GM19397 (cell line): Measurements from ENCODE around the gene PSMD12.
"Not testable (repeated sequence)": the region's sequence is repeated elsewhere in the genome, so short reads cannot be mapped to it uniquely, and the experiment has no call there.

Experiments used
- ATAC-seq: cut with Tn5 transposase; IDR thresholded peaks from one replicate; pipeline ENCODE4 v1.9.1; 2021; ENCODE audit warnings: mild to moderate bottlenecking, moderate library complexity; ENCODE audit not compliant: unreplicated experiment

Gene PSMD12

GRCh38 chr17:67359960-67360791 is 6.2 kb downstream of the PSMD12 start:
- ATAC-seq = no peak

DNA sequence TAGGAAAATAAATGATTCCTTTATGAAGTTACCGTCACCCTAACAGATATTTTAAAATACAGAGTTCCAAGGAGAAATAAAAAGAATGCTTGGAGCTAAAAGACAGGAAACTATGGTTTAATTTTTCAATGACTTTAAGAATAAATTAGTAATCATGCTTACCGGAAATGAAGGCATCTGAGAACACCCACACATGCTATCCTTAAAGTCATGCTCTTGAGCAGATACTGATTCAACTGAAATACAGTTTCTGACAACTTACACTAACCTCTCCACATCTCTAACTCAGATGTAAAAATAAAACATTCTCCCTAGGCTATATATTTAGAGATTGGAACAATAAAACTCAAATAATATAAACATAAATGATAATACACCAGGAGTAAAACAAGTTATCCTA is 7.8 kb downstream of the PSMD12 start:
- no peak for ATAC-seq

GRCh38 chr17:67353929-67354574 is 12.3 kb downstream of the PSMD12 start:
- no peak for ATAC-seq

DNA sequence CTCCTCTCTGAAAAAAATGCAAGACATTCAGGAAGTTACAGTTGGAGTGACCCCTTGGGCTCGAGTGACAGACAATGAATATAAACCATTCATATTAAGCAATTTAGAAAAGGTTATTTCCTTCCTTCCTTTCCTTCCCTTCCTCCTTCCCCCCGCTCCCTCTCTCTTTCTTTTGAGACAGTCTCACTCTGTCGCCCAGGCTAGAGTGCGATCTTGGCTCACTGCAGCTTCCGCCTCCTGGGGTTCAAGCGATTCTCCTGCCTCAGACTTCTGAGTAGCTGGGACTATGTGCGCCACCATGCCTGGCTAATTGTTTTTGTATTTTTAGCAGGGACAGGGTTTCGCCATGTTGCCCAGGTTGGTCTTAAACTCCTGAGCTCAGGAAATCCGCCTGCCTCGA is 13.2 kb downstream of the PSMD12 start:
- no peak for ATAC-seq

DNA sequence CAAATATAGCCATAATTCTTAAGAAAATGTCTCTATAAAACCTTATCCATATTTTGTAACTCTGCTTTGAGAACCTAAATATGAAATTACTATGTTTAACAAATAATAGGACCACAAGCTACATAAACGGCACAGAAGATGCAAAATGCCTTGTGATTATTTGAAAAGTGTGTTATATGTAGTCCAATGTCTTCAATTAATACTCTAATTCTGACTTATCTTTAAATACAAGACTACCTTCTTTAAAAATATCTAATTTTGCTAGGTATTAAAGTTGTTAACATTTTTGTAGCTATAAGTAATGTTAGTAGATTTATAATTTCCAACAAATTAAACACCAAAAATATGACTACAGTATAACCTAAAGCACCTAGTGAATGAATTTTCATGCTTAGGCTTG is 17.0 kb downstream of the PSMD12 start:
- ATAC-seq = no peak

GRCh38 chr17:67347826-67348225 is 18.6 kb downstream of the PSMD12 start:
- no peak for ATAC-seq

DNA sequence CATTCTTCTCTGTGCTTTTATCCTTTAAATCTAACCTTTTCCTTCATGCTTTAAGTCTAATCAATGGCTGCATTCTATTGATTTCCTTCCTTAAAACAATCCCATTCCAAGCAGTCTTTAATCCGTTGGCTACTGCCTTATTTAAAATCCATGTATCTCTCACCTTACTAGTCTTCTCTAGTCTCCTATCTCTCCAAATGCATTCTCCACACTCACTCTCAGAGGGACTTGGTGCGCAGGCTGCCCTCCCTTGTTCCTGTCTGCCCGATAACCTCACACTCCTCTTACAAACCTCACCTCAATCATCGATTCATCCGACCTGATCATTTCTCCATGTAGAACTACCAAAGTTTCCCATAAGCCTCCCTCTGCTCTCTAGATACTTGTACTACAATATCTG is 23.1 kb downstream of the PSMD12 start:
- ATAC-seq = no peak

DNA sequence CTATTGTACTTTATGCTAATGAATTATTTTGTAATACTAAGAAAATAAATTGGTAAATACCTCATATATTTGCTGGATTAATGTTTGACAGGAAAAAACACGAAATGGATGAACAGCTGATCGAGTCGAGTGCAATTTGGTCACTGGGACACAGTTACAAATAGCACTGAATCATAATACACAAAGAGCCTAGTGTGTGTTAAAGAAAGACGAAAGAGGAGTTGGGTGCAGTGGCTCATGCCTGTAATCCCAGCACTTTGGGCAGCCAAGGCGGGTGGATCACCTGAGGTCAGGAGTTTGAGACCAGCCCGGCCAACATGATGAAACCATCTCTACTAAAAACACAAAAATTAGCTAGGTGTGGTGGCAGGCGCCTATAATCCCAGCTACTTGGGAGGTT is 28.0 kb downstream of the PSMD12 start:
- ATAC-seq = not testable (repeated sequence)

GRCh38 chr17:67336859-67337258 is 29.5 kb downstream of the PSMD12 start:
- ATAC-seq = no peak

DNA sequence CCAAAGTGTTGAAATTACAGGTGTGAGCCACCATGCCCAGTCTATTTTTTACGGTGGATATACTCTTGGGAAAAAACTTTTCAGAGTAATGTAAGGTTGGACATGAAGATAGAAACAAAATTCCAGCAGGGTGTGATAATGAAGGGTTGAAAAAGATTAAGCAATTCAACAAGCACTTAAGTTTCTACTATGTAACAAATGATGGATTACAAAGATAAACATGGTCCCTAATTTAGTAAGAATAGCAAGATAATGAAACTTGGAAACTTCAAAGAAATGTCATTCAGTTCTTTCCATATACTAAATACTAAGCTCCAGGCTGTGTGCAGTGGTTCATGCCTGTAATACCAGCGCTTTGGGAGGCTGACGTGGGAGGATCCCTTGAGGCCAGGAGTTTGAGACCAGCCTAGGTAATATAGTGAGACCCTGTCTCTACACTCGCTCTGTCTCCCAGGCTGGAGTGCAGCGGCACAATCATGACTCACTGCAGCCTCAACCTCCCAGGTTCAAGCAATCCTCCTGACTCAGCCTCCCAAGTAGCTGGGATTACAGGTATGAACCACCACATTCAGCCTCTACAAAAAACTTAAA is 31.0 kb downstream of the PSMD12 start:
- ATAC-seq = no peak

DNA sequence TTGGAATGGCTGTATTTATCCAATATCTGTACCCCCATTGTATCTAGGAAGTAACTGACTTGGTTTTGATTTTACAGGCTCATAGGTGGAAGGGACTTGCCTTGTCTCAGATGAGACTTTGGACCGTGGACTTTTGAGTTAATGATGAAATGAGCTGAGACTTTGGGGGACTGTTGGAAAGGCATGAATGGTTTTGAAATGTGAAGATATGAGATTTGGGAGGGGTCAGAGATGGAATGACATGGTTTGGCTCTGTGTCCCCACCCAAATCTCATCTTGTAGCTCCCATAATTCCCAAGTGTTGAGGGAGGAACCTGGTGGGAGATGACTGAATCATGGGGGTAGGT is 34.2 kb downstream of the PSMD12 start:
- not testable (repeated sequence) for ATAC-seq

DNA sequence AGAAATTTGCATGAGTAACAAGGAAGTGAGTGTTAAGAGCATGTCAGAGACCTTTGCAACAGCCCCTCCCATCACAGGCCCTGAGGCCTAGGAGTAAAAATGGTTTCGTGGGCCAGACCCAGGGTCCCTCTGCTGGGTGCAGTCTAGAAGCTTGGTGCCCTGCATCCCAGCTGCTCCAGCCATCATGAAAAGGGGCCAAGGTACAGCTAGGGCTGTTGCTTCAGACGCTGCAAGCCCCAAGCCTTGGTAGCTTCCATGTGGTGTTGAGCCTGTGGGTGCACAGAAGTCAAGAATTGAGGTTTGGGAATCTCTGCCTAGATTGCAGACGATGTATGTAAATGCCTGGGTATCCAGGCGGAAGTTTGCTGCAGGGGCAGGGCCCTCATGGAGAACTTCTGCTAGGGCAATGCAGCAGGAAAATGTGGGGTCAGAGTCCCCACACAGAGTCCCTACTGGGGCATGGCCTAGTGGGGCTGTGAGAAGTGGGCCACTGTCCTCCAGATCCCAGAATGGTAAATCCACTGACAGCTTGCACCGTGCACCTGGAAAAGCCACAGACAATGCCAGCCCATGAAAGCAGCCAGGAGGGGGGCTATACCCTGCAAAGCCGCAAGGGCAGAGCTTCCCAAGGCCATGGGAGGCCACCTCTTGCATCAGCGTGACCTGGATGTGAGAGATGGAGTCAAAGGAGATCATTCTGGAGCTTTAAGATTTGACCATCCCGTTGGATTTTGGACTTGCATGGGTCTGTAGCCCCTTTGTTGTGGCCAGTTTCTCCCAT is 34.8 kb downstream of the PSMD12 start:
- not testable (repeated sequence) for ATAC-seq

DNA sequence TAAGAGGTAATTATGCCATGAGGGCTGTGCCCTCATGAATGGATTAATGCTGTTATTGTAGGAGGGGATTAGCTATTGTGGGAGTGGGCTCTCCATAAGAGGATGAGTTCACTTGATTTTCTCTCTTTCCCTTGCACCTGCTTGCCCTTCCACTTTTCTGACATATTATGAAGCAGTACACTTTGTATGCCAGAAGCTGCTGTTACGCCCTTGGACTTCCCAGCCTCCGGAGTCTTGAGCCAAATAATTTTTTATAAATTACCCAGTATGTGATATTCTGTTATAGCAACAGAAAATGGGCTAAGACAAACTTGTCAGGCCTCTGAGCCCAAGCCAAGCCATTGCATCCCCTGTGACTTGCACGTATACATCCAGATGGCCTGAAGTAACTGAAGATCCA is 38.4 kb downstream of the PSMD12 start:
- no peak for ATAC-seq

DNA sequence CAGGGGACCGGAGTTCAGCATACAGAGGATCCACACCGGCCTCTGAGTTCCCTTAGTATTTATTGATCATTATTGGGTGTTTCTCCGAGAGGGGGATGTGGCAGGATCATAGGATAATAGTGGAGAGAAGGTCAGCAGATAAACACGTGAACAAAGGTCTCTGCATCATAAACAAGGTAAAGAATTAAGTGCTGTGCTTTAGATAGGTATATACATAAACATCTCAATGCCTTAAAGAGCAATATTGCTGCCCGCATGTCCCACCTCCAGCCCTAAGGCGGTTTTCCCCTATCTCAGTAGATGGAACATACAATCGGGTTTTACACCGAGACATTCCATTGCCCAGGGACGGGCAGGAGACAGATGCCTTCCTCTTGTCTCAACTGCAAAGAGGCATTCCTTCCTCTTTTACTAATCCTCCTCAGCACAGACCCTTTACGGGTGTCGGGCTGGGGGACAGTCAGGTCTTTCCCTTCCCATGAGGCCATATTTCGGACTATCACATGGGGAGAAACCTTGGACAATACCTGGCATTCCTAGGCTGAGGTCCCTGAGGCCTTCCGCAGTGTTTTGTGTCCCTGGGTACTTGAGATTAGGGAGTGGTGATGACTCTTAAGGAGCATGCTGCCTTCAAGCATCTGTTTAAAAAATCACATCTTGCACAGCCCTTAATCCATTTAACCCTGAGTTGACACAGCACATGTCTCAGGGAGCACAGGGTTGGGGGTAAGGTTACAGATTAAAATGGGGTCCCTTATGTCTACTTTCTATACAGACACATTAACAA is 39.2 kb downstream of the PSMD12 start:
- not testable (repeated sequence) for ATAC-seq

- no peak for ATAC-seq
These were observed 39.9 kb downstream of the PSMD12 start for GRCh38 chr17:67326440-67326839.

GRCh38 chr17:67324330-67324729 is 42.0 kb downstream of the PSMD12 start:
- ATAC-seq = no peak

GRCh38 chr17:67323445-67323844 is 42.9 kb downstream of the PSMD12 start:
- ATAC-seq = no peak

DNA sequence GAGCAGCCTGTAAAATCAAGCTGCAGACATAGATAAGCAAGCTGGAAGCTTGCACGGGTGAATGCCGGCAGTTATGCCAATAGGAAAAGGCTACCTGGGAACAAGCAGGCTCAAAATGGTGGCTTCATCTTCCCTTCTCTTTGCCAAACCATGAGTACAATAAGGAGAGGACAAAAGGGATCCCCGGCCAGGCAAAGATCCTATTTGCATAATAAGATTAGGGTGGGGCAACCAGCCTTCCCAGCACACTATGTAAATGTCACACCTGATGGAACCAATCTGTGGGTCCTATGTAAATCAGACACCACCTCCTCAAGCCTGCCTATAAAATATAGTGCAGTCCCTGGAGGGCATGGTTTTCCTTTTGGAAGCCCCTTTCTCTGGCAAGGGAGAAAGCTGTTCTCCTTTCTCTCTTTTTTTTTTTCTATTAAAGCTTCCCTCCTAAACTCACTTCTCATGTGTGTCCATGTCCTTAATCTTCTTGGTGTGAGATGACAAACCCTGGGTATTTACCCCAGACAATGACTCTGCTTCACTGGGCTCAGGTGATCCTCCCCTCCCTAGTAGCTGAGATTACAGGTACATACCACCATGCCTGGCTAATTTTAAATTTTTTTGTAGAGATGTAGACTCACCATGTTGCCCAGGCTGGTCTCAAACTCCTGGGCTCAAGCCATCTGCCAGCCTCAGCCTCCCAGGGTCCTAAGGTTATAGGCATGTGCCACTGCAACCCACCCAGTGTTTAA is 44.2 kb downstream of the PSMD12 start:
- ATAC-seq = no peak

DNA sequence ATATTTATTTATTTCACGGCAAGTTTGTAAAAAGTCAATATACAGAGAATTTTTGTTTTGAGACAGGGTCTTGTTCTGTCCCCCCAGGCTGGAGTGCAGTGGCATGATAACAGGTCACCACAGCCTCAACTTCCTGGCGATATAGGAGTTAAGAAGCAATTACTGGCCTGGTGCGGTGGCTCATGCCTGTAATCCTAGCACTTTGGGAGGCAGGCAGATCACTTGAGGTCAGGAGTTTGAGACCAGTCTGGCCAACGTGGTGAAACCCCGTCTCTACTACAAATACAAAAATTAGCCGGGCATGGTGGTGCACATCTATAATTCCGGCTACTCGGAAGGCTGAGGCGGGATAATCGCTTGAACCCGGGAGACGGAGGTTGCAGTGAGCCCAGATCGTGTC is 44.9 kb downstream of the PSMD12 start:
- not testable (repeated sequence) for ATAC-seq

- no peak for ATAC-seq
These were observed 49.6 kb downstream of the PSMD12 start for GRCh38 chr17:67316781-67317180.
